HG02981 (cell line): ENCODE results near the gene PPFIBP1.
"Not testable (repeated sequence)": the region's sequence is repeated elsewhere in the genome, so short reads cannot be mapped to it uniquely, and the experiment has no call there.

Experiments
- ATAC-seq: cut with Tn5 transposase; IDR thresholded peaks from one replicate; pipeline ENCODE4 v1.9.1; 2021; ENCODE audit warnings: mild to moderate bottlenecking, moderate library complexity; ENCODE audit not compliant: unreplicated experiment

Gene PPFIBP1

GRCh38 chr12:27652174-27652763 lies 128.3 kb downstream of the PPFIBP1 start:
- no peak for ATAC-seq

- ATAC-seq, result no peak
These were observed 129.7 kb downstream of the PPFIBP1 start for GRCh38 chr12:27653661-27654060.

GRCh38 chr12:27655476-27655875 lies 131.5 kb downstream of the PPFIBP1 start:
- not testable (repeated sequence) for ATAC-seq

GRCh38 chr12:27657296-27657695 lies 133.3 kb downstream of the PPFIBP1 start:
- no peak for ATAC-seq

GRCh38 chr12:27665704-27666103 lies 141.7 kb downstream of the PPFIBP1 start:
- ATAC-seq, result no peak

- no peak for ATAC-seq
These were observed 142.5 kb downstream of the PPFIBP1 start for GRCh38 chr12:27666510-27666909.

GRCh38 chr12:27667540-27667939 lies 143.5 kb downstream of the PPFIBP1 start:
- no peak for ATAC-seq

GRCh38 chr12:27672051-27672450 lies 148.0 kb downstream of the PPFIBP1 start:
- no peak for ATAC-seq

- no peak for ATAC-seq
These were observed 148.6 kb downstream of the PPFIBP1 start for GRCh38 chr12:27672643-27673042.

GRCh38 chr12:27673101-27673718 lies 149.2 kb downstream of the PPFIBP1 start:
- no peak for ATAC-seq

- no peak for ATAC-seq
These were observed 151.0 kb downstream of the PPFIBP1 start for GRCh38 chr12:27674989-27675388.

GRCh38 chr12:27680619-27681018 lies 156.6 kb downstream of the PPFIBP1 start:
- ATAC-seq, result no peak

- ATAC-seq, result no peak
These were observed 158.5 kb downstream of the PPFIBP1 start for GRCh38 chr12:27682534-27682933.

GRCh38 chr12:27685274-27685673 lies 161.3 kb downstream of the PPFIBP1 start:
- ATAC-seq, result no peak

- no peak for ATAC-seq
These were observed 162.1 kb downstream of the PPFIBP1 start for GRCh38 chr12:27686147-27686546.

- ATAC-seq, result no peak
These were observed 164.7 kb downstream of the PPFIBP1 start for GRCh38 chr12:27688671-27689070.

- ATAC-seq, result no peak
These were observed 165.7 kb downstream of the PPFIBP1 start for GRCh38 chr12:27689558-27690180.

GRCh38 chr12:27693403-27693802 lies 169.4 kb downstream of the PPFIBP1 start:
- ATAC-seq, result no peak

- no peak for ATAC-seq
These were observed 171.7 kb downstream of the PPFIBP1 start for GRCh38 chr12:27695556-27696292.

GRCh38 chr12:27696293-27696652 lies 172.3 kb downstream of the PPFIBP1 start, which contains the start of gene REP15:
Gene REP15 (plus strand): TSS chr12:27696447. CDS start chr12:27696563, 116 bp downstream.
- no peak for ATAC-seq

- no peak for ATAC-seq
These were observed 173.0 kb downstream of the PPFIBP1 start for GRCh38 chr12:27696864-27697564.
